Activated CD4-positive, alpha-beta T cell treated with anti-CD3 and anti-CD28 coated beads, Interleukin-2, amount 50 U/mL, for 24 hours (primary cell): ENCODE data around the gene HSD17B1.
"Not testable (repeated sequence)": the region's sequence is repeated elsewhere in the genome, so short reads cannot be mapped to it uniquely, and the experiment has no call there.

Source experiments
- DNase-seq, 2 donors: peaks; one replicate each; pipeline ENCODE4 v3.0.0-alpha.2; 2020; ENCODE audit warnings: low read depth in 1 of 2, low spot score in 1 of 2

HSD17B1 gene

DNA sequence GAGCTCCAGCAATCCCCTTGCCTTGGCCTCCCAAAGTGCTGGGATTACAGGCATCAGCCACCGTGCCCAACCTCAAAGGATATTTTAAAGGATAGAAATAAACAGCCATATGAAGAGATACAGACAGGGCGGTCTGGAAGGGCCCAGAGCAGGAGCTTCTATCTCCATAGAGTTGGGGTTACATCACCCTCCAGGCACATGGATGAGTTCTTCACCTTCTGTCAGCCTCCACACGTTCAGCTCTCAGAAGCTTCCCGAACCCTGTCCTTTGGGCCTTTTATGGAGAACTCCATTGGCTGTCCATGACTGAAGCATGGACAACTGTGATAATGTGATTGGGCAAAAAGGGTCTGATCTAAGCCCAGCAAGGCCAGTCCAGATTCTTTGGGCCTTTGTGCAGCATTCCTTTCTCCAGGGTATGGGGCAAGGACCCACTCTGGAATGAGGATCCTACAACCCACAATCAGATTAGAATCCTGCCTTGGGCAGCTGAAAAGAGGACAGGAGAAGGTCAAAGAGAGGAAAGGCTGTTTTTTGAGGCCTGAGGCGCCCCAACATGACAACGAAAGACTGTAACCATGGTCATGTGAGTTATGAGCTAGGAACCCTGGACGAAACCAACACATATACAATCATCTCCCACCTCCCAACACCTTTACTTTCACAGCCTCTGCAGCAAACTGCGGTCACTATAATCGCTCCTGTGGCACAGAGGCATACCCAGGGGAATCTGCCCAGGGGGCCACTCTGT, 6.8 kb upstream of the HSD17B1 start:
- not testable (repeated sequence) for DNase-seq

DNA sequence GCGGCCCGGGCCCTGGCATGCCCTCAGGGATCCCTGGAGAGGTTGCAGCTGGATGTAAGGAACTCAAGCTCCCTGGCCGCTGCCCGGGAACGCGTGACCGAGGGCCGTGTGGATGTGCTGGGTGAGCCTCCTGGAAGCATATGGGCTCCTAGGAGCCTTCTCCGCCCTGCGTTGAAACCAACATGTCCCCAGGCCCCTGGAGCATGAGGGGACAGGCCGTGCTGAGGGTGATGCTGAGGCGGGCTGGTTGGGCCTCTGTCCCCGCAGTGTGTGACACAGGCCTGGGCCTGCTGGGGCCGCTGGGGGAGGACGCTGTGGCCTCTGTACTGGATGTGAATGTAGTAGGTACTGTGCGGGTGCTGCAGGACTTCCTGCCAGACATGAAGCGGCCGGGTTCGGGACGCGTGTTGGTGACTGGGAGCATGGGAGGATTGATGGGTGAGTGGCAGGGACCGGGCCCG, 5.7 kb upstream of the HSD17B1 start:
- DNase-seq = no peak

DNA sequence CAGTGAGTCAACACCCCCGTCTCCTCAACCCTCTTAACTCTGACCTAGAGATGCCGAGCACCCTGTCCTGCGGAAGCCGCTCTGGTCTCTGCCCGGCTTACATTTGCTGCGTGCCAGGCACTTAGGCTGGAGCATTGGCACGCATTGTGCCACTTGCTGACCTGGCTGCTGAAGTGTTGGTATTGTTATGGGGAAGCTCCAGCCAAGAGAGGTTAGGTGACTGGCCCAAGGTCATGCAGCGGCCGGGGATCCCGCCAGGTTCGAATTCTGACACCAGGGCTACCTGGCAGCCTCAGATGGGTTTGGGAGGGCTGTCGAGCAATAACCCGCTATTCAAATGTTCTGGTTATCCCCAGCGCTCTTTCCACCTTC, 5.0 kb upstream of the HSD17B1 start:
- no peak for DNase-seq

DNA sequence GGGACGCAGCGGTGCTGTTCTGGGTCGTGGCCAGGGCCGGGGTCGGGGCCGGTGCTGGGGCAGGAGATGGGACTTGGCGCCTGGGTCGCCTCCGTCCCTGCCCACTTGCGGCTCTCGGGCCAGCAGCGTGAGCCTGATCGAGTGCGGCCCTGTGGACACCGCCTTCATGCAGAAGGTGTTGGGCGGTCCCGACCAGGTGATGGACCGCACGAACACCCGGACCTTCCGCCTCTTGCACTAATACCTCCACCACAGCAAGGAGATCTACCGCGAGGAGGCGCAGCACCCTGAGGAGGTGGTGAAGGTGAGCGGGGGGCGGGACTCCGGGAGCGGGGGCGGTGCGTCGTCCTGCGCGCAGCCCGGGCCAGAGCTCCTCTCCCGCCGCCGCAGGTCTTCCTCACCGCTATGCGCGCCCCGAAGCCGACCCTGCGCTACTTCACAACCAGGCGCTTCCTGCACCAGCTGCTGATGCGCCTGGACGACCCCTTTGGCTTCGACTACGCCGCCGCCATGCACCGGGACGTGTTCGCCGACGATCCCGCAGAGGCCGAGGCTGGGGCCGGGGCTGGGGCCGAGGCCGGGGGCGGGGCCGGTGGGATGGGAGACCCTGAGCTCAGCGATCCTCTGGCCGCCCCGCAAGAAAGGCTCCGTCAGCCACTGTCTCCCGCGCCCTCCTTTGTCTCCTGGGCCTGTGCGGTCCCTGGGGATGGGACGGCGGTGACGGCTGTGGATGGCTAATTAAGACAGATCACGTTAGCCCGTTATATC, 4.5 kb upstream of the HSD17B1 start:
- peak in 1 of 2 donors; percentile 64 for DNase-seq

DNA sequence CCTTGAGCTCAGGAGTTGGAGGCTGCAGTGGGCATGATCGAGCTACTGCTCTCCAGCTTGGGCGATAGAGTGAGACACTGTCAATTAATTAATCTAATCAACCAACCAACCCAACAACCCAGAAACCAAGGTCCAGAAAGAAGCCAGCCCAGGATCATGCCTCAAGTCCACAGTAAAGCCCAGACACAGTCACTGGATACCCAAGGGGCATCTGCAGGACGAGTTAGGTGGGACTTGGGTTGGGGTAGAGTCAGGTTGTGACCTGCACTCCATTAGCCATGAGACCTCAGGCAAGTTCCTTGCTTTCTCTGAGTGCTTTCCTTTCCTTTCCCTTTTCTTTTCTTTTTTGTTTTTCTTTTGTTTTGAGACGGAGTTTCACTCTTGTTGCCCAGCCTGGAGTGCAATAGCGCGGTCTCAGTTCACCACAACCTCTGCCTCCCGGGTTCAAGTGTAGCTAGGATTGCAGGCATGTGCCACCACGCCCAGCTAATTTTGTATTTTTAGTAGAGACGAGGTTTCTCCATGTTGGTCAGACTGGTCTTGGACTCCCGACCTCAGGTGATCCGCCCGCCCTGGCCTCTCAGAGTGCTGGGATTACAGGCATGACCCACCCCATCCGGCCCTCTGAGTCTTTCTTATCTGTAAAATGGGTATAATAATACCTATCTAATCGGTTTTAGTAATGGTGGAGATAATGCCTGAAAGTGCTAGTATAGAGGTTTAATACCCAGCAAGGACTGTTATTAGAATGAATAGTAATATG, 3.5 kb upstream of the HSD17B1 start:
- no peak for DNase-seq

DNA sequence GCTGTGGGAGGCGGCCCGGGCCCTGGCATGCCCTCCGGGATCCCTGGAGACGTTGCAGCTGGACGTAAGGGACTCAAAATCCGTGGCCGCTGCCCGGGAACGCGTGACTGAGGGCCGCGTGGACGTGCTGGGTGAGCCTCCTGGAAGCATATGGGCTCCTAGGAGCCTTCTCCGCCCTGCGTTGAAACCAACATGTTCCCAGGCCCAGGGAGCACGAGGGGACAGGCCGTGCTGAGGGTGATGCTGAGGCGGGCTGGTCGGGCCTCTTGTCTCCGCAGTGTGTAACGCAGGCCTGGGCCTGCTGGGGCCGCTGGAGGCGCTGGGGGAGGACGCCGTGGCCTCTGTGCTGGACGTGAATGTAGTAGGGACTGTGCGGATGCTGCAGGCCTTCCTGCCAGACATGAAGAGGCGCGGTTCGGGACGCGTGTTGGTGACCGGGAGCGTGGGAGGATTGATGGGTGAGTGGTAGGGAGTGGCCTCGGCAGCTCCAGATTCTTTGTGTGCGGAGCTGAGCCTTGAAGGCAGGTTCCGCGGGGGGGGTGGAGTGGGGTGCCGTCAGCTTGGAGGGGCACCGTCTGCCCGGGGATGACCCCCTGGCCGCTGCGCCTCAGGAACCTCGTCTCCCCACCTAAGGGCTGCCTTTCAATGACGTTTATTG, 567 bp downstream of the HSD17B1 start:
- no peak for DNase-seq

DNA sequence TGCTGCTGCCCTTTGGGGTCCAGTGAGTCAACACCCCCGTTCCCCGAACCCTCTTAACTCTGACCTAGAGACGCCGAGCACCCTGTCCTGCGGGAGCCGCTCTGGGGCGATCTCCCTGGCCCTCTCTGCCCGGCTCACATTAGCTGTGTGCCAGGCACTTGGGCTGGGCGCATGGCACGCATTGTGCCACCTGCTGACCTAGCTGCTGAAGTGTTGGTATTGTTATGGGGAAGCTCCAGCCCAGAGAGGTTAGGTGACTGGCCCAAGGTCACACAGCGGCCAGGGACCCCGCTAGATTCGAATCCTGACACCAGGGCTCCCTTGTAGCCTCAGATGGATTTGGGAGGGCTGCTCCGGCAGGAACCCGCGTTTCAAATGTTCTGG, 1.1 kb downstream of the HSD17B1 start:
- no peak for DNase-seq

DNA sequence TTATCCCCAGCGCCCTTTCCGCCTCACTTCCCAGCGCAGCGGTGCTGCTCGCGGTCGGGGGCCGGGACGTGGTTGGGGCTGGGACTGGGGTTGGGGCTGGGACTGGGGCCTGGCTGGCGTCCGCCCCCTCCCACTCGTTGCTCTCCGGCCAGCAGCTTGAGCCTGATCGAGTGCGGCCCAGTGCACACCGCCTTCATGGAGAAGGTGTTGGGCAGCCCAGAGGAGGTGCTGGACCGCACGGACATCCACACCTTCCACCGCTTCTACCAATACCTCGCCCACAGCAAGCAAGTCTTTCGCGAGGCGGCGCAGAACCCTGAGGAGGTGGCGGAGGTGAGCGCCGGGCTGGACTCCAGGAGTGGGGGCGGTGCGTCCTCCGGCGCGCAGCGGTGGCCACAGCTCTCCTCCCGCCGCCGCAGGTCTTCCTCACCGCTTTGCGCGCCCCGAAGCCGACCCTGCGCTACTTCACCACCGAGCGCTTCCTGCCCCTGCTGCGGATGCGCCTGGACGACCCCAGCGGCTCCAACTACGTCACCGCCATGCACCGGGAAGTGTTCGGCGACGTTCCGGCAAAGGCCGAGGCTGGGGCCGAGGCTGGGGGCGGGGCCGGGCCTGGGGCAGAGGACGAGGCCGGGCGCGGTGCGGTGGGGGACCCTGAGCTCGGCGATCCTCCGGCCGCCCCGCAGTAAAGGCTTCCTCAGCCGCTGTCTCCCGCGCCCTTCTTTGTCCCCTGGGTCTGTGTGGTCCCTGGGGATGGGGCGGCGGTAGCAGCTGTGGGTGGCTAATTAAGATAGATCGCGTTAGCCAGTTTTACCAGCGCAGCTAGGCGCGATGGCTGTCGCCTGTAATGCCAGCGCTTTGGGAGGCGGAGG, 1.8 kb downstream of the HSD17B1 start:
- no peak for DNase-seq

DNA sequence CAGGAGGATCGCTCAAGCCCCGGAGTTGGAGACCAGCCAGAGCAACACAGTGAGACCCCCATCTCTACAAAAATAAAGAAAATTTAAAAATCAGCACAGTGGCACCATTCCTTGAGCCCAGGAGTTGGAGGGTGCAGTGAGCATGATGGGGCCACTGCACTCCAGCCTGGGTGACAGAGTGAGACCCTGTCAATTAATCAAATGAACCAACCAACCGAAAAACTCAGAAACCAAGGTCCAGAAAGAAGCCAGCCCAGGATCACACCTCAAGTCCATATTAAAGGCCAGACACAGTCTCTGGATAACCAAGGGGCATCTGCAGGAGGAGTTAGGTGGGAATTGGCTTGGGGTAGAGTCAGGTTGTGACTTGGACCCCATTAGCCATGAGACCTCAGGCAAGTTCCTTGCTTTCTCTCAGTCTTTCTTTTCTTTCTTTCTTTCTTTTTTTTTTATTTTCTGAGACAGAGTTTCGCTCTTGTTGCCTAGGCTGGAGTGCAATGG, 2.4 kb downstream of the HSD17B1 start:
- no peak for DNase-seq

DNA sequence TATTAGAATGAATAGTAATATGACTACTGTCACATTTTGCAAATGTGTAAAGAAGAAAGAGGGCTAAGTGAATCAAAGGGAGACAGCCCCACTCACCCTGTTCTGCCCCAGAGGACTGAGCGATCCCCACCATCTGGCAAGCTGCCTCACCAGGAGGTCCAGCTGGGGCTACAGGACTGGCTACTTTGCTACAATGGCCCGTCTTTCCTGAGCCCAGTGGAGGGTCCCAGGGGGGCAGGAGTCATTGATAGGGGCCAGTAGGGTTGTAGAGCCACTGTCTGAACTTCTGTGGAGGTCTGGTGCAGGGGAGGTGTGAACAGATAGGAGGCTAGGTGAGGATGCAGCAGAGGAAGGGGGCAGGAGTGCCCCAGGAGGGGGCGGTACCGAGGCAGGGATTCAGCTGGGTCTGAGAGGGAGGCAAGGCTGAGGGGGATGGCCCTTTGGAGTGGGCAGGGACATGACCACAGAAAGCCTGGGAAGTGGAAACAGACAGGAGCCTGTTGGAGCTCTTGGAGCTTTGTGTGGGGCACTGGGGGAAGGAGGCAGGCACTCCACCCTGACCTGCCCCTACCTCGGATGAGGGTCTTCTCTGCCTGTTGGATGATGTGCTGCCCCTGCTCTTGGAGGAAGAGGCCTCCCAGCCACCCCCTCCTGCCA, 3.4 kb downstream of the HSD17B1 start:
- DNase-seq = not testable (repeated sequence)

DNA sequence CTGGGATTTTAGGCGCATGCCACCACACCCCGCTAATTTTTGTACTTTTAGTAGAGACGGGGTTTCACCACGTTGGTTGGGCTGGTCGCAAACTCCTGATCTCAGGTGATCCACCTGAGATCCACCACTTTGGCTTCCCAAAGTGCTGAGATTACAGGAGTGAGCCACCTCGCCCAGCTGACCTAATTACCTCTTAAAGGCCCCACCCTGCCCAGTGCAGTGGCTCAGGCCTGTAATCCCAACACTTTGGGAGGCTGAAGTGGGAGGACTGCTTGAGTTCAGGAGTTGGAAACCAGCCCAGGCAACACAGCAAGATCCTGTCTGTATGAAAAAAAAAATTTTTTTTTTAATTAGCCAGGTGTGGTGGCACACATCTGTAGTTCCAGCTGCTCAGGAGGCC, 6.4 kb downstream of the HSD17B1 start:
- DNase-seq = no peak

DNA sequence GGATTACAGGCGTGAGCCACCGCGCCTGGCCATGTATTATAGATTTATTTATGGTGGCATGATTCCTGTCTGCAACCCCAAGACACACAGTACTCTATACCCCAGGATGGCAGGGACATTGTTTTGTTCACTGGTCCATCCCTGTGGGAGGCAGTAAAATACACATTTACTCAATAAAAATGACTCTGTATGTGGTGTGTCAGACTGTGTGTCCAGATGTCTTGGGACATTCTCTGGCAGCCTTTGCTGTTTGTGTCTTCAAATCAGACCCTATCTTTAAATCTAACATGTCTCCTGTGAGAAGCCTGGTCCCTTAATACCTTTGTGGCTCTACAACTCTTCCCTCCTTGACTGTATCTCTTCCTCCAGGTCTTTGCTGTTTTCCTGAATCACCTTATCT, 7.5 kb downstream of the HSD17B1 start:
- DNase-seq = no peak

DNA sequence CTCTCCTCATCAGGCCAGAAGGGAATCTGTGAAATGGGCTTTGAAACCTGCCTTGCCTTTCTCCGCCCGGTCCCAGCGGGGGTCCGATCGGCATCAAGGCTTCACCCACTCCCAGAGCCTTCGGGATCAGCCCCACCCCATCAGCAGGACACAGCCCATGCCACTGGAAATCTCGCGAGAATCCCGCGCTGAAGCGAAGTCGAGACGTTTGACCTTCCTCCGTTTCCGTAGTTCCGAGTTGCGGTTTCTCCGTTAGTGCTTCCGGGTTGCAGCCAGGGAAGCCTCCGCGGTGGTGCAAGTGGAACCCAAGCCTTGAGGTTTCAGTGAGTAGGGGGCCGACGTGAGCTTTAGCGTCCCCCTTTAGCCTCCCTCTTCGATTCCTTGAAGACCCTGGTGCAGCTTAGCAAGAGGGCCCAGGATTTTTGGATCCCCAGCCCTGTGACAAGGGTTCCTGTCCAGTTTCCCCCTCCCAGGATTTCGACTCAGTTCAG, 9.2 kb downstream of the HSD17B1 start, which contains the start of gene COASY:
Gene COASY, plus strand, starts transcription at position 252 of the 491 bp plus-strand sequence. CDS start 475 bp downstream, outside the sequence.
- DNase-seq = peak; percentile 85 to 91

DNA sequence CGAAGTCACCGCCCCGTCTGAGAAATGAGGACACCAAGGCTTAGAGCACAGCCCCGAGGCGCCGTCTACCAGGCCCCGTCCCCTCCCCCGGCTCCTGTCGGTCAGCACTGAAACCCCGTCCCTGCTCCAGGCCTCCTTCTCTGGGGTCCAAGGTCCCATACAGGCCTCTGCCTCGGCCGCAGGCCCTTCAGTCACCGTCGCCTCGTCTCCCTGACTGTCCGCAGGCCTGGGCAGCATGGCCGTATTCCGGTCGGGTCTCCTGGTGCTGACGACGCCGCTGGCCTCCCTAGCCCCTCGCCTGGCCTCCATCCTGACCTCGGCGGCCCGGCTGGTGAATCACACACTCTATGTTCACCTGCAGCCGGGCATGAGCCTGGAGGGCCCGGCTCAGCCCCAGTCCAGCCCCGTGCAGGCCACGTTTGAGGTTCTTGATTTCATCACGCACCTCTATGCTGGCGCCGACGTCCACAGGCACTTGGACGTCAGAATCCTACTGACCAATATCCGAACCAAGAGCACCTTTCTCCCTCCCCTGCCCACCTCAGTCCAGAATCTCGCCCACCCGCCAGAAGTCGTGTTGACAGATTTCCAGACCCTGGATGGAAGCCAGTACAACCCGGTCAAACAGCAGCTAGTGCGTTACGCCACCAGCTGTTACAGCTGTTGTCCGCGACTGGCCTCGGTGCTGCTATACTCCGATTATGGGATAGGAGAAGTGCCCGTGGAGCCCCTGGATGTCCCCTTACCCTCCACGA, 9.8 kb downstream of the HSD17B1 start:
- no peak for DNase-seq

DNA sequence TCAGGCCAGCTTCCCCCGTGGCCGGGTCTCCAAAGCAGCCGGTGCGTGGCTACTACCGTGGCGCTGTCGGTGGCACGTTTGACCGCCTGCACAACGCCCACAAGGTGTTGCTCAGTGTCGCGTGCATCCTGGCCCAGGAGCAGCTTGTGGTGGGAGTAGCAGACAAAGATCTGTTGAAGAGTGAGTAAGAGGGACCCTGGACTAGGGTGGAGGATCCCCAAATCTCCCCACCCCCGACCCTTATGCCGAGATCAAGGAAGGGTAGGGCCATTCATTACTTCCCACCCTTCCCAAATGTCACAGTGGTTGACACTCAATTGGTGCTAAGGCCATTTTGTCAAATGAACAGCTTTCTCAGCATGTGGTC, 10.4 kb downstream of the HSD17B1 start:
- DNase-seq = no peak

DNA sequence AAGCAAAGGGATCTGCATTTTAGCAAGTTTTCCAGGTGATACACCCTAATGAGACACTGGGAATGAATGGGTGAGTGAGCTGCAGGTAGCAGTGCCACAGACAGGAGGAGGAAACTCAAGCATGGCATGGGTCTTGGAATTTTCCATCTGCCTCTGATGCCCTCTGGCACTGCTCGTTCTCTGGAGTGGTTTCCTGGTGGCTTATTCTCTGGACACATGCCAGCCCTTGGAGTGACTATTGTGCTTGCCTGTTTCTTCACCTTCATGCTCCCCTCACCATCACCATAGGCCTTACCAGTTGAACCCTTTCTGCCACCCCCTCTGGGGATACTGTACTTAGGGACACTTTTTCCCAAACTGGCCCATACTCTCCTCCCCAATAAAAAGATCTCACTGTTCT, 10.8 kb downstream of the HSD17B1 start:
- no peak for DNase-seq

DNA sequence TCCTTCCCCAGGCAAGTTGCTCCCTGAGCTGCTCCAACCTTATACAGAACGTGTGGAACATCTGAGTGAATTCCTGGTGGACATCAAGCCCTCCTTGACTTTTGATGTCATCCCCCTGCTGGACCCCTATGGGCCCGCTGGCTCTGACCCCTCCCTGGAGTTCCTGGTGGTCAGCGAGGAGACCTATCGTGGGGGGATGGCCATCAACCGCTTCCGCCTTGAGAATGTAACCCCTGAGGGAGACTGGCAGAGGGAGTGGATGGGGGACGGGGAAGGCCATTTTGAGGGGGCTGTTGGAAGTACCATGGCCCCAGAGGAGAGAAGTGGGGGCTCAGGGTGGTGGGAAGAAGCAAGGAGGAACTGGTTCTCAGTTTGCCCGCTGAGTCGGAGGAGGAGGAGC, 11.2 kb downstream of the HSD17B1 start:
- DNase-seq = no peak

DNA sequence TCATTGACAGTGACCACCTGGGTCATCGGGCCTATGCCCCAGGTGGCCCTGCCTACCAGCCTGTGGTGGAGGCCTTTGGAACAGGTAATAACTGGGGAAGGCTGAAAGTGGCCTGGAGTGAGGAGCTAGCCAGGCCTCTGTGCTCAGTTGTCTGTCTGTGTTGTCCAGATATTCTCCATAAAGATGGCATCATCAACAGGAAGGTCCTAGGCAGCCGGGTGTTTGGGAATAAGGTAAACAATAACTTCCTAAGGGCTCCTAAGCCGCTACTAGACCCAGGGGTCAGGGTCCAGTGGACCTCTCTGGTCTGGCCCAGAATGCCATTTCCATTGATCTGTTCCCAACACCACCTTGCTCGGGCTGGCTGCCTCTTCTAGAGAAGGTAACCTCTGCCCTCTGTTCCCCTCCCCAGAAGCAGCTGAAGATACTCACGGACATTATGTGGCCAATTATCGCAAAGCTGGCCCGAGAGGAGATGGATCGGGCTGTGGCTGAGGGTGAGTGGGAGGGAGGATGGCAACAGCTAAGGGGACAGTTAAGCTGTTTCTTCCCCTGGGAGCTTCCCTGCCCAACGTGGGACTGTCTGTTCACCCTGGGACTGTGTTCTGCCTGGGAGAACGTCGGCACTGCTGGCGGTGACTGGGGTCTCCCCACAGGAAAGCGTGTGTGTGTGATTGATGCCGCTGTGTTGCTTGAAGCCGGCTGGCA, 12.2 kb downstream of the HSD17B1 start:
- no peak for DNase-seq
